NB4 (cell line): ENCODE measurements around the gene TBX6.

ENCODE experiments used
- DNase-seq: peaks from one replicate; pipeline ENCODE4 v3.0.0; 2010; ENCODE audit warnings: low read depth
- H3K4me3 ChIP-seq: one replicate; pipeline ENCODE4 v1.5.1; 2011; ENCODE audit warnings: mild to moderate bottlenecking, low read depth, low read length, moderate library complexity
- MYC ChIP-seq: IDR thresholded peaks from 2 replicates; pipeline ENCODE4 v1.6.1; 2011; ENCODE audit warnings: low read depth, low read length
- POLR2A ChIP-seq: IDR thresholded peaks from 2 replicates; pipeline ENCODE4 v1.6.1; 2011; ENCODE audit warnings: mild to moderate bottlenecking; ENCODE audit not compliant: insufficient read length; ENCODE audit errors: extremely low read depth
- TF ChIP-seq, protein P1 (sequence below): IDR thresholded peaks from one replicate; pipeline ENCODE4 v1.5.1; 2012; ENCODE audit warnings: low read depth, low read length
- TF ChIP-seq, protein P2 (sequence below): IDR thresholded peaks from 2 replicates; pipeline ENCODE4 v1.6.1; 2011; ENCODE audit warnings: low read depth, low read length

The TBX6 gene

GRCh38 chr16:30108059-30108850, 16.5 kb upstream of the TBX6 start:
- TF ChIP-seq, protein P1, sequence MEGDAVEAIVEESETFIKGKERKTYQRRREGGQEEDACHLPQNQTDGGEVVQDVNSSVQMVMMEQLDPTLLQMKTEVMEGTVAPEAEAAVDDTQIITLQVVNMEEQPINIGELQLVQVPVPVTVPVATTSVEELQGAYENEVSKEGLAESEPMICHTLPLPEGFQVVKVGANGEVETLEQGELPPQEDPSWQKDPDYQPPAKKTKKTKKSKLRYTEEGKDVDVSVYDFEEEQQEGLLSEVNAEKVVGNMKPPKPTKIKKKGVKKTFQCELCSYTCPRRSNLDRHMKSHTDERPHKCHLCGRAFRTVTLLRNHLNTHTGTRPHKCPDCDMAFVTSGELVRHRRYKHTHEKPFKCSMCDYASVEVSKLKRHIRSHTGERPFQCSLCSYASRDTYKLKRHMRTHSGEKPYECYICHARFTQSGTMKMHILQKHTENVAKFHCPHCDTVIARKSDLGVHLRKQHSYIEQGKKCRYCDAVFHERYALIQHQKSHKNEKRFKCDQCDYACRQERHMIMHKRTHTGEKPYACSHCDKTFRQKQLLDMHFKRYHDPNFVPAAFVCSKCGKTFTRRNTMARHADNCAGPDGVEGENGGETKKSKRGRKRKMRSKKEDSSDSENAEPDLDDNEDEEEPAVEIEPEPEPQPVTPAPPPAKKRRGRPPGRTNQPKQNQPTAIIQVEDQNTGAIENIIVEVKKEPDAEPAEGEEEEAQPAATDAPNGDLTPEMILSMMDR, result no peak
- TF ChIP-seq, protein P2, sequence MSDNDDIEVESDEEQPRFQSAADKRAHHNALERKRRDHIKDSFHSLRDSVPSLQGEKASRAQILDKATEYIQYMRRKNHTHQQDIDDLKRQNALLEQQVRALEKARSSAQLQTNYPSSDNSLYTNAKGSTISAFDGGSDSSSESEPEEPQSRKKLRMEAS, result no peak
- TF ChIP-seq POLR2A, result no peak
- TF ChIP-seq MYC, result no peak
- H3K4me3 ChIP-seq, result no peak overlapping the region
- no peak for DNase-seq

DNA sequence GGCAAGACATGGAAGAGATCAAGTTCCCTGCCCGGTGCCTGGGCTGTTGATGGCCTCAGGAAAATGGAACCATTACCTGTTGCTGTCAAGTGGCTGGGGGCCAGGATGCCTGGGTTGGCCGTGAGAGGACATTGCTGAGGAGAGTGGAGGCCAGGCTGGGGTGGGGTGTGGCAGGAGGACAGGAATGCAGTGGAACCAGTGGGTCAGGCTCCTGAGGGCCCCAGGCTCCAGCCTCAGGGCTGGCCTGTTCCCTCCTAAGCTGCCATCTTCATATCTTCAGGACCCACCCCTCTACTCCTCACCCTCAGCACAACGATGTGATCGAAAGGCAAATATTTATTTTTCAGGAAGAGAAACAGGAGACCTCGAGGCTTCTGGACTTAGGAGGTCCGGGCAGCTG, 12.8 kb upstream of the TBX6 start:
- TF ChIP-seq, protein P1, result no peak
- no peak for TF ChIP-seq POLR2A
- TF ChIP-seq, protein P2, result no peak
- no peak for TF ChIP-seq MYC
- no peak overlapping the region for H3K4me3 ChIP-seq
- DNase-seq, result no peak

DNA sequence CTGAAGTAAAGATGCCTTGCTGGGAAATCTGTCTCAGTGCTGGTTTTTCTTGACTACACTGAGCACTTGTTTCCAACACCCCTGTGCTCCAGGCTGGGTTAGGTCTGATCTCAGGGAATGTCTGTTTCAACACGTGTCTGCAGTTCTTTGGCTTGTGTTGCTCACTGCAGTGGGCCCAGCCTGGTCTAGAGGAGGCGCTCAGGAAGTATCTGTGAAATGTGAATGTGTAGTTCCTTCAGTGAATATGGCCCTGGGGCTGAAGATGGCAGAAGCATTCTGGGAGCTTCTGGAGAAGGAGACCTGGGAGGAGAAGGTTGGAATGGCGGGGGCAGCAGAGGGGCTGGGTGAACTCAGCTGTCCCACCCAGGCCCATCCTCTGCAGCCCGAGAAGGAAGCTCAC, 12.4 kb upstream of the TBX6 start:
- TF ChIP-seq MYC (no peak), POLR2A (no peak)
- TF ChIP-seq, protein P1, result no peak
- TF ChIP-seq, protein P2, result no peak
- DNase-seq, result no peak
- no peak overlapping the region for H3K4me3 ChIP-seq

- DNase-seq, result peak; percentile 46
- H3K4me3 ChIP-seq, result no peak overlapping the region
- TF ChIP-seq, protein P1, result no peak
- TF ChIP-seq, protein P2, result peak; percentile 56; the same call in 1 of the 2 replicates
- peak; percentile 34 for TF ChIP-seq MYC
- peak; percentile 83 for TF ChIP-seq POLR2A
These were observed 5.3 kb upstream of the TBX6 start for GRCh38 chr16:30096862-30097563.

DNA sequence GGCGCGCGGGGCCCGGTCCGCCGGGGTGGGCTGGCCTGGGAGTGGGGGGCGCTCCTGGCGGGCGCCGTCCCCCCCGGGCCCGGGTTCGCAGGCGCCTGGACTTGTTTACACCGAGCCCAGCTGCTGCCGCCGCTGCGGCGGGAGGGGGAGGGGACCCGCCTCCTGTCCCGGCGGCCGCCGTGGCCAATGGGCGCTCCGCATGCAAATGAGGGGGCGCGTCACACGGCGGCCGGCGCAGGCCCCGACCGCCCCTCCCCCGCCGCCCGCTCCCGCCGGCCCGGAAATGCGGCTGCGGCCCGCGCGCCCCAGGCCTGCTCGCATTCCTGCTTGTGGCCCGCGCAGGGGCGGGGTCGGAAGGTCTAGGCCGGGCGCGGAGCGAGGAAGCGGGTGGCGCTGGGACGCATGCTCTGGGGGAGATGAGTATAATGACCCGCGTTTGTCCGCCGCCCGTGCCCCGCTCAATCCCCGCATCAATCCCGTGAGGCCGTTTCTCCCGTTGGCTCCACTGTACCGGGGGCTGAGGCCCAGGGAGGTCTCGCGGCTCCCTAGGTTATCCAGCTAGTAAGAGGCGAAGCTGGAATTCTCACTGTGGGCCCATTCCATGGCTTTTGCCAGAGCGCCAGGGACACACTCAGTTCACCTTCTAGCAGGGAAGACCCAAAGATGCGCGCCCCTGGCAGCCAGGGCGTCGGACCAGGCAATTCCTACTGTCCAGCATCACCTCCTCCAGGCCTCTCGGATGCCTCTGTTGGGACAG, 4.6 kb upstream of the TBX6 start, which contains the start of gene YPEL3:
Gene YPEL3, minus strand, starts transcription at position 109 of the 757 bp plus-strand sequence. CDS start 731 bp downstream, outside the sequence.
- DNase-seq, result peak; percentile 76
- no peak within 1 kb of the TSS for H3K4me3 ChIP-seq
- TF ChIP-seq, protein P1, result no peak
- TF ChIP-seq MYC (no peak), POLR2A (no peak)
- TF ChIP-seq, protein P2, result no peak
